GM04504 (cell line): Measurements from ENCODE around the gene SLC6A19.

Source experiments
- DNase-seq: peaks from one replicate; pipeline ENCODE4 v3.0.0-alpha.2; 2012; ENCODE audit warnings: low read depth

SLC6A19 gene

GRCh38 chr5:1195916-1196315, 5.5 kb upstream of the SLC6A19 start:
- DNase-seq, result no peak

GRCh38 chr5:1196562-1196961, 4.8 kb upstream of the SLC6A19 start:
- DNase-seq, result no peak

DNA sequence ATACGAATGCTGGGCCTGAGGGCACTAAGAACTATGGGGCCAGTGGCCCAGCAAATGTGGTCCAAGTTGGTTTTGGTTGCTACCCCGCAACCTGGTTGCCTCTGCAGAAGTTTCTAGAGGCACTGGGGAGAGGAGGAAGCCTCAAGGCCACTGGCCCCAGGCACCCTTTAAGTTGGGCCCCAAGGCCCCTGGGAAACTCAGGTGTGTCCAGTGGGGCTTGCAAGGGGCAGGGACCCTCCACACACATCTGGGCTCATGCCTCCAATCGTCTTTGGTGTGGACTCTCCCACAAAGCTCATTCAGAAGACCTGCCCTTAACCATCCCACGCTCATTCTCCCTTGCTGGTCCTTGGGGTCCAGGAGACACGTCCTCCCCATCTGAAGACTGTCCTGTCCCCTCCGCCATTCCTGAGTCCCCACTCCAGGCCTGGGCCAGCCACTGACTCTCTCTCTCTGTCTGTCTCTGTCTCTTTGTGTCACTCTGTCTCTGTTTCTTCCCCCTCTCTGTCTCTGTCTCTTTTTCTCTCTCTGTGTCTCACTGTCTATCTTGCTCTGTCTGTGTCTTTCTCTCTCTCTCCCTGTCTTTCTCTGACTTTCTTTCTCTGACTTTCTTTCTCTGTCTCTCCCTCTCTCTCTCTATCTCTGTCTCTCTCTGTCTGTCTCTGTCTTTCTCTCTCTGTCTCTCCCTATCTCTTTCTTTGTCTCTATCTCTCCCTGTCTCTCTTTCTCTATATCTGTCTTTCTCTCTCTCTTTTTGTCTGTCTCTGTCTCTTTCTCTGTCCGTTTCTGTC, 3.3 kb upstream of the SLC6A19 start:
- DNase-seq, result no peak

DNA sequence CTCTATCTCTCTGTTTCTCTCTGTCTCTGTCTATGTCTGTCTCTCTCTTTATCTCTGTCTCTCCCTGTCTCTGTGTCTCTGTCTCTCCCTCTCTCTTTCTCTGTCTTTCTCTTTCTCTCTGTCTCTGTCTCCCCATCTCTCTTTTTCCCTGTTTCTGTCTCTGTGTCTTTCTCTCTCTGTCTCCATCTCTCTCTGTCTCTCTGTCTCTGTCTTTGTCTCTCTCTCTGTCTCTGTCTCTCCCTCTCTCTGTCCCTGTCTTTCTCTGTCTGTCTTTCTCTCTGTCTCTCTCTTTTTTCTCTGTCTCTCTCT, 2.1 kb upstream of the SLC6A19 start:
- DNase-seq, result no peak

- no peak for DNase-seq
Measured at GRCh38 chr5:1199649-1200494, 1.5 kb upstream of the SLC6A19 start.

GRCh38 chr5:1200495-1201326, 684 bp upstream of the SLC6A19 start:
- DNase-seq, result no peak

- DNase-seq, result no peak
Measured at GRCh38 chr5:1202026-1202797, 817 bp downstream of the SLC6A19 start.

DNA sequence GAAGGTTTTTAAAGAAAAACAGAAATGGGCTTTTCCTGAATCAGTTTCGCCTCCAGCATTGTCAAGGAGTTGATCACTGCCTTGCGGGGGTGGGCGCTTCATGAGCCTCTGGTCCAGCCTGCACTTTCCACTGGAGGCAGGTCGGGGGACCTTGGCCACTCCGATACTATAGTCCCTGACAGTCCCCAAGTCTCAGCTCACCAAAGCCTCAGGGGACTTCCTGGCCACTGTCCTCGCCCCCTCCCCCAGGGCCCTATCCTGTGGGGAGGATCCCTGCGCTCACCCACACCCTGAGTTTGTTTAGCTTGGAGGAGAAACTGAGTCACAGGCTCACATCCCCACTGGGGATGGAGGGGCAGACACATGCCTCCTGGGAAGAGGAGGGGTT, 1.4 kb downstream of the SLC6A19 start:
- DNase-seq, result no peak

DNA sequence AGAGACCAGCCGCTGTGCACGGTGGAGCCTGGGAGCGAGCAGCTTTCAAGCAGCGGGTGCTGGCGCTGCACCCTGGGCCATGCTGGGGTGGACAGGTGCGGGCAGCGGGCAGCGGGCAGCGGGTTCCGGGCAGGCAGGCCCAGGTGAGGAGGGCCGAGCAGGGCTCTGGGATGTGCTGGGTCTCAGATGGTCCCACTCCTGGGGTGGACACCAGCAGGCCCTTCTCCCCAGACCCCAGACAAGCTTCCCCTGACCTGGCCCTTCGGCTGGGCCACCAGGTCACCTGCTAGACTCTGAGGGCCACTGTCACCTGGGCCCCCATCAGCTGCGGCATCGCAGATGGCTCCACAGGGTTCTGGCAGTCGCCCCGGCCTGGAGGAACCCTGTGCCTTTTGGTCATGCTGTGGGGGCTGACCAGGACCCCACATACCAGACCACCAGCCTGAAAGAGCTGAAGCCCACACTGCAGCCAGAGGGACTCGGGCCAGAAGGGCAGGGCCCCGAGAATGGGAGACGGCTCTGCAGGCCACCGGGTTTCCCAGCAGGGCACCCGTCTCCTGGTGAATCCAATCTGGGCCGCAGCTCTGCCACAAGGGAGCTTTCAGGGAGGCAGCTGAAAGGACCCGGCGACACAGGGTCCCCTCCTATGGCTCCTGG, 2.0 kb downstream of the SLC6A19 start:
- DNase-seq, result no peak

GRCh38 chr5:1203968-1204692, 2.7 kb downstream of the SLC6A19 start:
- DNase-seq, result no peak

- DNase-seq, result no peak
Measured at GRCh38 chr5:1204693-1205242, 3.4 kb downstream of the SLC6A19 start.

DNA sequence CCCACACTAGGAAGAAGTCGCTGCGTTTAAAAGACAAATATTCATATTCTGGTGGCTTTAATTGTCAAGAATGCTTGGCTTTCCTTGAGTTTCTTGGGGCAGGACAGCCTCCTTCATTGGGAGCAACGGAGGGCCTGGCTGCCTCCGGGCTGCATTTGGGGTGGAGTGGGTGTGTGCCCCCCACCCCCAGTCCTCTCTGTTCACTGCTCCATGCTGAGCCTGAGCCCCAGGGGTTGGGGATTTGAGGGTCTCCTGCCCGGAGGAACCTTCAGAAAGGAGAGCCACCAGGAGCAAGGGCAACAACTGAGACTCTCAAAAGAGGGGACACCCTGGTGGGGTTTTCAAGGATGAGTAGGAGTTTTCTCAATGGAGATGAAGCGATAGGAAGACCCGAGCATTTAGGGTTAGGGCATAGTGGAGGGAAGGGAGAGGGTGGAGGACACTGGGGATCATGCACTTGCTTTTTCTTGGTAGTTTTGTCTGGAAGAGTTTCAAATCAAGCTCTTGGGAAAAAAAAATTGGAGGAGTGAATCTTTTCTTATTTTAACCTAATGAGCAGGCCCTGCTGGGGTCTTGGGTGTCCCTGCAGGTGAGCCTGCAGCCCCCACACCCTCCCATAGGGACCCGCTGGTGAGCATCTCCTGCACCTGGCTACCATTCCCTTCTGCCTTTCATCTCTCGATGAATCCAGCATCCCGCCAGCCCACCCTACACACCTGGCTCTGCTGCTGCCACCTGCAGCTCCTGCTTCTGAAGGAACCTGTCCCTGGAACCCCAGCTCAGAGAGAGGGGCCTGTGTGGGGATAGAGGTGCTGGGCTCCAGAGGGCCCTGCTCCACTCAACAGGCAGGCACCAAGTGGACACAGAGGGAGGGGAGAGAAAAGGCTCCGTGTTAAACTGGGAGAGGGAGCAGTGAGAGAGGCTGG, 4.1 kb downstream of the SLC6A19 start:
- DNase-seq, result no peak

- DNase-seq, result no peak
Measured at GRCh38 chr5:1206521-1207412, 5.4 kb downstream of the SLC6A19 start.

DNA sequence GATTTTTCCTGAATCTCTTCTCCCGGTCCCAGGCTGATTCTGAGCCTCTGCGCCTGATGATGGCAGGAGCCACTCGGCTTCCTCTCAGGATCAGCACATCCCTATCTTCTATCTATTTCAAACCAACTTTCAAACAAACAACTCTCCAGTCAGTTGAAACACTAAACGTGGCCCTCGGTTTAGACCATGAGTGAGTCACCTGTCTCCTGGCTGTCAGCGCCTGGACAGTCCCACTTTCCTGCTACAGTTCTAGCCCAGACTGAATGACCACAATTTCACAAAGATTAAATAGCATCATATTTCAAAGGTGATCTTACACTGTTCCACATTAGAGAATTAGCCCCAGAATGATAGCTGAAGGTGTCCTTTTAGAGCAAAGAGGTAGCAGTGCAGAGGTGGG, 6.2 kb downstream of the SLC6A19 start:
- DNase-seq, result no peak

- DNase-seq, result no peak
Measured at GRCh38 chr5:1208221-1208742, 6.9 kb downstream of the SLC6A19 start.

GRCh38 chr5:1208743-1209488, 7.5 kb downstream of the SLC6A19 start:
- no peak for DNase-seq

- DNase-seq, result no peak
Measured at GRCh38 chr5:1209489-1209852, 8.1 kb downstream of the SLC6A19 start.
